ENCODE data around the gene ADNP2.
A peak's percentile ranks its signal among the peaks of the same experiment; 100 is the strongest.

The ADNP2 gene

DNA sequence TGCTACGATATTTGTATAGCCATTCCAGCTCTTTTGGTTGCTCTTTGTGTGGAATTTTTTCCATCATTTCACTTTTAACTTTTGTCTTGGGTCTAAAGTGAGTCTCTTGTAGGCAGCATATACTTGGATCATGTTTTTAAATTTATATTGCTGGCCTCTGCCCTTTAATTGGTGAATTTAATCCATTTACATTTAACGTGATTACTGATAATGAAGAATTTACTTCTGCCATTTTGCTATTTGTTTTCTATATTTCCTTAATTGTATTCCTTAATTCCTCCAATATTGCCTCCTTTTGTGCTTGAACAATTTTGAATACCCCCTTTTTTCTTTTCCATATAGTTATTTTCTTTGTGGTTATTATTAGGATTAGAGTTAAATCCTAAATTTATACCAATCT is 21.0 kb upstream of the ADNP2 start:
- no peak overlapping the region for H3K4me3 ChIP-seq (ENCODE audit: low read length)
- TF ChIP-seq CTCF (IDR thresholded peaks at IDR 0.05; ENCODE audit: insufficient read depth, low read depth, low read length, missing control alignments), result no peak
- DNase-seq (ENCODE audit: low read depth), result no peak

- no peak overlapping the region for H3K4me3 ChIP-seq (ENCODE audit: low read length)
- no peak for DNase-seq (ENCODE audit: low read depth)
- TF ChIP-seq CTCF (IDR thresholded peaks at IDR 0.05; ENCODE audit: insufficient read depth, low read depth, low read length, missing control alignments), result no peak
Measured at GRCh38 chr18:80088823-80089222, 20.2 kb upstream of the ADNP2 start.

DNA sequence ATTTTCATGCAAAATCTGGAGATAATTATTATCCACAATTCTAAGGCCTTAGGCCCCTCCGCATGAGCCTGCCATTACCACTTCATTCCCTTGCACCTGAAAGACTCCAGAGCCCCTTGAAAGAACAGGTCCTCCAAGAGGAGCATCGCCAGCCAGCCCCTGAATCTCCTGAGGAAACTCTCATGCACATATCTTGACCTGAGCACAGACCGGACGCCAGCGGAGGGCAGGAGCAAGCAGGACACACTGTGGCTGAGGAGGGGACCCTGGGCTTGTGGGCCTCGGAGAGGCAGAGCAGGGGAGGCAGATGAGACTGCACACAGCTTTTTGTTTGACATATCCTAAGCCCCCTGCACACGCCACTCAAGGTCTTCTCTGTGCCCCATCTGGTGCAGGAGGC is 13.6 kb upstream of the ADNP2 start:
- no peak for DNase-seq (ENCODE audit: low read depth)
- no peak for TF ChIP-seq CTCF (IDR thresholded peaks at IDR 0.05; ENCODE audit: insufficient read depth, low read depth, low read length, missing control alignments)
- H3K4me3 ChIP-seq (ENCODE audit: low read length), result no peak overlapping the region

- no peak for TF ChIP-seq CTCF (IDR thresholded peaks at IDR 0.05; ENCODE audit: insufficient read depth, low read depth, low read length, missing control alignments)
- no peak overlapping the region for H3K4me3 ChIP-seq (ENCODE audit: low read length)
- DNase-seq (ENCODE audit: low read depth), result no peak
Measured at GRCh38 chr18:80096032-80096565, 13.0 kb upstream of the ADNP2 start.

DNA sequence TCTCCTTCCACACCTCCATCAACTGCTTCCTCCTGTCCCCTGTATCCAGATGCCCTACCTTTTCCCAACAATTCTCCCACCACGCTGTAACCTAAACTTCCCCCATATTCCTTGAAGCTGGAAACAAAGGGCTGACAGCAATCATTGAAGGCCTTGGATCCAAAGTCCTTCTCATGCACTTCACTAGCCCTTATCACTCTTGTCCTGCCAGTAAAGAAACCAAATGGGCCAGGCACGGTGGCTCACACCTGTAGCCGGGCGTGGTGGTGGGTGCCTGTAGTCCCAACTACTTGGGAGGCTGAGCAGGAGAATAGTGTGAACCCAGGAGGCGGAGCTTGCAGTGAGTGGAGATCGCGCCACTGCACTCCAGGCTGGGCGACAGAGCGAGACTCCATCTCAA is 11.9 kb upstream of the ADNP2 start:
- DNase-seq (ENCODE audit: low read depth), result no peak
- H3K4me3 ChIP-seq (ENCODE audit: low read length), result no peak overlapping the region
- no peak for TF ChIP-seq CTCF (IDR thresholded peaks at IDR 0.05; ENCODE audit: insufficient read depth, low read depth, low read length, missing control alignments)

DNA sequence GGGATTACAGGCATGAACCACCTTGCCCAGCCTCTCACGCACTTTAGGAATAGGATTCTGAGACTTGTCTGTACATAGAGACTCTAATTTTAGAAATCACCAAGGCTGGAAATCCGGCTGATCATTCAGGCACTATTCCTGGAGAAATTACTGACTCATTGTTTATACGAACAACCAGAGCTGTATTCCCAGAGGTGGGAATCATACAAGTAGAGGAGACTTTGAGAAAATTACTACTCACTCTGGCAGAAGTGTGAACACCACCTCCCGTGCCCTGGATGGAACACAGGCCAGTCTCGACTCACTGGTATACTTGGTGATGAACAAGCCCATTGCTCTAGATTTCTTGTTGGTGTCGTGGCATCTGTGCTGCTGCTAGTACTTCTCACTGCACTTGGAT is 5.8 kb upstream of the ADNP2 start:
- DNase-seq (ENCODE audit: low read depth), result peak; percentile 25
- no peak for TF ChIP-seq CTCF (IDR thresholded peaks at IDR 0.05; ENCODE audit: insufficient read depth, low read depth, low read length, missing control alignments)
- H3K4me3 ChIP-seq (ENCODE audit: low read length), result no peak overlapping the region

GRCh38 chr18:80104364-80104779 is 4.7 kb upstream of the ADNP2 start:
- TF ChIP-seq CTCF (IDR thresholded peaks at IDR 0.05; ENCODE audit: insufficient read depth, low read depth, low read length, missing control alignments), result no peak
- DNase-seq (ENCODE audit: low read depth), result no peak
- no peak overlapping the region for H3K4me3 ChIP-seq (ENCODE audit: low read length)
